ENCODE measurements around the gene ADAM12. TPM values are rescaled to one million over a fixed set of nuclear protein-coding genes. Genes with fewer than 3 reads are reported as not detected.
A peak's percentile ranks its signal among the peaks of the same experiment; 100 is the strongest.
"Not testable (repeated sequence)": the region's sequence is repeated elsewhere in the genome, so short reads cannot be mapped to it uniquely, and the experiment has no call there.

Gene ADAM12
- total RNA-seq, 1 experiment from 2014 or later: 16.8 TPM

DNA sequence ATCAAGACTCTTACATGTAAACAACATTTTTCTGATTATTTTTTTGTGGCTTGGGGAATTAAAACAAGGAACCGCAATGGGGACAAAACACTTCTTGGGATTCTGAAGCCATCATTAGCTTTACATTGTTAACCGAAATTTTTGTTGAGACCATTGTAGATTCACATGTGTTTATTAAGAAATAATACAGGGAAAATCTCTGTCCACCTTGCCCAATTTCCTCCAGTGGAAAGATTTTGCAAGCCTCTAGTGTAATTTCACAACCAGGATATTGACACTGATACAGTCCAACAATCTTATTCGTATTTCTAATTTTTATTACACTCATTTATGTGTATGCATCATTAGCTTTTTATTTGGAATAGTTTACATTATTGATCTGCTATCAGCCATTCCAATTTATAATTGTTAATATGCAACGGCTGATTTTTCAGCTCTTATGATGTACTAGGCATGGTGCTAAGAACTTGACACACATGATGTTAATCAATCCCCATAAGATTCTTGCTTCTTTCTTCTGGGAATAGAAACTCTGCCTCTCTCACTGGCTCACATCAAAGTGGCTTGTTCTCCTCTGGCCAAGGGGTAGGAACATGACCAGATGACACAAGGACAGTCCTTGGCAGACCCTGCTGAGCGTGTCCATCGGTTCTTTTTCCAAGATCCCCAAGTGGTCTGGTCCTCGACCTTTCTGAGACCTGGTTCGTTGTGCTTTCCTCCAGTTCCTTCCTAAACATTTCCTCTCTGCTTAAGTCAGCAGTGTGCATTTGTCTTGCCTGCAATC is 137.6 kb downstream of the ADAM12 start:
- Histone ChIP-seq H3K9me2 (ENCODE audit: insufficient read depth) (no peaks in the 10 kb centered on the region), H2AFZ (no peak overlapping the region), H4K20me1 (ENCODE audit: insufficient read depth) (no peaks in the 10 kb centered on the region), H3K4me1 (replicated peaks; ENCODE audit: insufficient read depth) (peaks cover 19% of the 10 kb centered on the region), H3K9me3 (ENCODE audit: insufficient read depth, low read depth) (peaks cover 2% of the 10 kb centered on the region; the same call in 1 of the 2 replicates), H3K27ac (no peak overlapping the region), H3K27me3 (ENCODE audit: insufficient read depth, low read depth) (no peaks in the 10 kb centered on the region), H3F3A (ENCODE audit: insufficient read depth, low read depth) (no peaks in the 10 kb centered on the region; the same call in 1 of the 2 replicates), H3K79me2 (ENCODE audit: low read depth) (no peaks in the 10 kb centered on the region), H3K4me2 (no peak overlapping the region), H3K36me3 (ENCODE audit: low read depth) (no peaks in the 10 kb centered on the region), H3K4me3 (no peak overlapping the region)
- no peak for DNase-seq
- ChIA-PET POLR2A (ENCODE audit: unreplicated experiment) (no interaction called here), CTCF (no interaction called here)
- BruUV-seq (replicated peaks): no TSS peak
- TF ChIP-seq, protein P1, sequence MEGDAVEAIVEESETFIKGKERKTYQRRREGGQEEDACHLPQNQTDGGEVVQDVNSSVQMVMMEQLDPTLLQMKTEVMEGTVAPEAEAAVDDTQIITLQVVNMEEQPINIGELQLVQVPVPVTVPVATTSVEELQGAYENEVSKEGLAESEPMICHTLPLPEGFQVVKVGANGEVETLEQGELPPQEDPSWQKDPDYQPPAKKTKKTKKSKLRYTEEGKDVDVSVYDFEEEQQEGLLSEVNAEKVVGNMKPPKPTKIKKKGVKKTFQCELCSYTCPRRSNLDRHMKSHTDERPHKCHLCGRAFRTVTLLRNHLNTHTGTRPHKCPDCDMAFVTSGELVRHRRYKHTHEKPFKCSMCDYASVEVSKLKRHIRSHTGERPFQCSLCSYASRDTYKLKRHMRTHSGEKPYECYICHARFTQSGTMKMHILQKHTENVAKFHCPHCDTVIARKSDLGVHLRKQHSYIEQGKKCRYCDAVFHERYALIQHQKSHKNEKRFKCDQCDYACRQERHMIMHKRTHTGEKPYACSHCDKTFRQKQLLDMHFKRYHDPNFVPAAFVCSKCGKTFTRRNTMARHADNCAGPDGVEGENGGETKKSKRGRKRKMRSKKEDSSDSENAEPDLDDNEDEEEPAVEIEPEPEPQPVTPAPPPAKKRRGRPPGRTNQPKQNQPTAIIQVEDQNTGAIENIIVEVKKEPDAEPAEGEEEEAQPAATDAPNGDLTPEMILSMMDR (conservative IDR thresholded peaks at IDR 0.05): no peak
- TF ChIP-seq EZH2 (IDR thresholded peaks at IDR 0.05; ENCODE audit: low read depth): no peak
- intact Hi-C loops (cut with micrococcal nuclease; ENCODE audit: unreplicated experiment): loop anchor here (5.0 to 10.0 kb wide), 2 partner anchors 124 to 252 kb away; no protein-coding TSS in a partner anchor

DNA sequence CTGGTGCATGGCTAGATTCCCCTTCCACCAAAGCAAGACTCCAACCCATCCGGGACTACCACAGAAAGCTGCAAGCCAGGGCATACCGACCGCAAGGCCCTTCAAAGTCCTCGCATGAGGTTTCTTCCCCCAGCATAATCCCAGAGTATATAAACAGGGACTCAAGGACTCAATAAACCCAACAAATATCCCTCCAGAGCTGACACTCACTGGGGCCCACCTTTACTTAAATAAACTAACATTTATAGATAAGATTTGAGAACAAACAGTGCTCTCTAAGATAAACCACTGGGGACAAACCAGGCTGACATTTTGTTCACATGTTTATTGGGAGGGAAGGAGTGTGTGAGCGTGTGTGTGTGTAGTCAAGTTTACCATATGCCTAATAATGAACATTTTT is 138.2 kb downstream of the ADAM12 start:
- Histone ChIP-seq H3K27me3 (ENCODE audit: insufficient read depth, low read depth) (no peaks in the 10 kb centered on the region), H3K9me2 (ENCODE audit: insufficient read depth) (no peaks in the 10 kb centered on the region), H3K4me1 (replicated peaks; ENCODE audit: insufficient read depth) (peaks cover 19% of the 10 kb centered on the region), H3K79me2 (ENCODE audit: low read depth) (no peaks in the 10 kb centered on the region), H2AFZ (no peak overlapping the region), H3K27ac (no peak overlapping the region), H3F3A (ENCODE audit: insufficient read depth, low read depth) (no peaks in the 10 kb centered on the region; the same call in 1 of the 2 replicates), H4K20me1 (ENCODE audit: insufficient read depth) (no peaks in the 10 kb centered on the region), H3K4me3 (no peak overlapping the region), H3K9me3 (ENCODE audit: insufficient read depth, low read depth) (peaks cover 2% of the 10 kb centered on the region; the same call in 1 of the 2 replicates), H3K4me2 (no peak overlapping the region), H3K36me3 (ENCODE audit: low read depth) (no peaks in the 10 kb centered on the region)
- POLR2A ChIA-PET (ENCODE audit: unreplicated experiment): no interaction called here
- CTCF ChIA-PET: no interaction called here
- intact Hi-C loops (cut with micrococcal nuclease; ENCODE audit: unreplicated experiment): loop anchor here (5.0 to 10.0 kb wide), 2 partner anchors 125 to 252 kb away; no protein-coding TSS in a partner anchor
- BruUV-seq (replicated peaks): no TSS peak
- TF ChIP-seq EZH2 (IDR thresholded peaks at IDR 0.05; ENCODE audit: low read depth): no peak
- TF ChIP-seq, protein P1 (conservative IDR thresholded peaks at IDR 0.05): no peak
- DNase-seq: no peak

DNA sequence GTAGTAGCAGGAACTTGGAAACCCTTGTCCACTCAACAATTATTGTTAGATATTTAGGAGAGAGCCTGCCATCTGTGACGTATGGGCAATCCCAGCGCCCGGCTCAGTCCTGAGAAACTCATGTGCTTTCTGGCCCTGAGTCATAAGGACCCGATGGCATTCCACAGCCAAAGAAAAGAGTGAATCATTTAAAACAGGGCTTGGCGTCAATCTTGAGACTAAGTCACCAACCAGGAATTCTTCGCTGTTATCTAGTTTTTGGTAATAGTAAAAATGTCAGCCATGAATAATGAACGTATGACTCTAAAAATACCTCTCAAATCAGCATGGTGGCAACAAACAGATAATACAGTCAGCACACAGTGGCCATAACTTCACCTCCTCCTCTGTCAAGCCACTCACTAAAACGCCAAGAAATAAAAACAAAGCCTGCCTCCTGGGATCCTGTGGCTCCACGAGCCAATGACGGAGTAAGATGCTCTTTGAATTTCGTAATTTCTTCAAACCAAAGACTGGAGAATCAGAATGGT is 140.8 kb downstream of the ADAM12 start:
- H3K4me2 ChIP-seq: peak overlapping the region; percentile 58

DNA sequence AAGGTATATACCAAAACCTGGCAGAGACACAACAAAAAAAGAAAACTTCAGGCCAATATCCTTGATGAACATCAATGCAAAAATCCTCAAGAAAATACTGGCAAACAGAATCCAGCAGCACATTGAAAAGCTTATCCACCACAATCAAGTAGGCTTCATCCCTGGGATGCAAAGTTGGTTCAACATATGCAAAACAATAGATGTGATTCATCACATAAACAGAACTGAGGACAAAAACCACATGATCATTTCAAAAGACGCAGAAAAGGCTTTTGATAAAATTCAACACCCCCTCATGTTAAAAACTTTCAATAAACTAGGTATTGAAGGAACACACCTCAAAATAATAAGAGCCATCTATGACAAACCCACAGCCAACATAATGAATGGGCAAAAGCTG is 141.9 kb downstream of the ADAM12 start:
- H3K79me2 ChIP-seq (ENCODE audit: low read depth); H3K9me3 ChIP-seq (ENCODE audit: insufficient read depth, low read depth); H3K4me2 ChIP-seq; H3K36me3 ChIP-seq (ENCODE audit: low read depth); H3K27ac ChIP-seq; H3K9me2 ChIP-seq (ENCODE audit: insufficient read depth); CTCF ChIA-PET; H4K20me1 ChIP-seq (ENCODE audit: insufficient read depth); POLR2A ChIA-PET (ENCODE audit: unreplicated experiment); DNase-seq; BruUV-seq (replicated peaks); intact Hi-C loops (cut with micrococcal nuclease; ENCODE audit: unreplicated experiment); H3F3A ChIP-seq (ENCODE audit: insufficient read depth, low read depth); H3K27me3 ChIP-seq (ENCODE audit: insufficient read depth, low read depth); H3K4me3 ChIP-seq; H2AFZ ChIP-seq: not testable (repeated sequence)
- H3K4me1 ChIP-seq (replicated peaks; ENCODE audit: insufficient read depth): peaks cover 10% of the 10 kb centered on the region

More for the DNA sequence above, 140.8 kb downstream of the ADAM12 start:
- H2AFZ ChIP-seq: no peak overlapping the region
- no TSS peak for BruUV-seq (replicated peaks)
- H3F3A ChIP-seq (ENCODE audit: insufficient read depth, low read depth): no peaks in the 10 kb centered on the region; the same call in 1 of the 2 replicates
- intact Hi-C loops (cut with micrococcal nuclease; ENCODE audit: unreplicated experiment): loop anchor here (1.0 kb wide), 1 partner anchor 184 kb away; no protein-coding TSS in a partner anchor
- peaks cover 2% of the 10 kb centered on the region; the same call in 1 of the 2 replicates for H3K9me3 ChIP-seq (ENCODE audit: insufficient read depth, low read depth)
- no peaks in the 10 kb centered on the region for H3K79me2 ChIP-seq (ENCODE audit: low read depth)
- peaks cover 10% of the 10 kb centered on the region for H3K4me1 ChIP-seq (replicated peaks; ENCODE audit: insufficient read depth)
- H3K36me3 ChIP-seq (ENCODE audit: low read depth): no peaks in the 10 kb centered on the region
- H4K20me1 ChIP-seq (ENCODE audit: insufficient read depth): no peaks in the 10 kb centered on the region
- H3K4me3 ChIP-seq: no peak overlapping the region
- peak; percentile 64 to 88 for DNase-seq
- no peak for TF ChIP-seq EZH2 (IDR thresholded peaks at IDR 0.05; ENCODE audit: low read depth)
- TF ChIP-seq, protein P1 (conservative IDR thresholded peaks at IDR 0.05): no peak
- ChIA-PET POLR2A (ENCODE audit: unreplicated experiment) (no interaction called here), CTCF (no interaction called here)
- H3K27me3 ChIP-seq (ENCODE audit: insufficient read depth, low read depth): no peaks in the 10 kb centered on the region
- H3K27ac ChIP-seq: peak overlapping the region; percentile 77
- H3K9me2 ChIP-seq (ENCODE audit: insufficient read depth): no peaks in the 10 kb centered on the region
